Progenitor cell of endocrine pancreas (in vitro differentiated cells): ENCODE data around the gene TRPV4. TPM values are rescaled to one million over a fixed set of nuclear protein-coding genes. Genes with fewer than 3 reads are reported as not detected.

ENCODE experiments used
- DNase-seq: peaks from one replicate; pipeline ENCODE4 v3.0.0; 2021; ENCODE audit warnings: low spot score; ENCODE audit not compliant: unreplicated experiment
- H3K27ac Mint-ChIP-seq: 2 replicates; pipeline ENCODE4 v1.8.0; 2021; ENCODE audit warnings: mild to moderate bottlenecking, moderate library complexity, mixed read lengths
- H3K27me3 Mint-ChIP-seq: 2 replicates; pipeline ENCODE4 v1.8.0; 2021; ENCODE audit warnings: mixed read lengths
- H3K36me3 Mint-ChIP-seq: 2 replicates; pipeline ENCODE4 v1.8.0; 2022; ENCODE audit warnings: mixed read lengths; ENCODE audit not compliant: insufficient read depth
- H3K4me1 Mint-ChIP-seq: 2 replicates; pipeline ENCODE4 v1.8.0; 2021; ENCODE audit warnings: low read depth, mixed read lengths
- H3K4me3 Mint-ChIP-seq: 2 replicates; pipeline ENCODE4 v1.8.0; 2021; ENCODE audit warnings: low read depth, mild to moderate bottlenecking, moderate library complexity, mixed read lengths
- H3K9me3 Mint-ChIP-seq: 2 replicates; pipeline ENCODE4 v1.8.0; 2021; ENCODE audit warnings: low read depth, mixed read lengths
- CTCF ChIP-seq: fragments of 200-600 bp; sonication (generic); IDR thresholded peaks from one replicate; pipeline ENCODE4 v1.5.0; 2021; ENCODE audit warnings: antibody characterized with exemption, mild to moderate bottlenecking; ENCODE audit not compliant: unreplicated experiment
- total RNA-seq: library from RNA; stranded (reverse); gene quantifications from 2 replicates; pipeline ENCODE4 v1.2.1, GENCODE V29; 2021

The TRPV4 gene
- total RNA-seq, 1 donor from 2014 or later = 5.2 TPM

GRCh38 chr12:109756457-109756856 is 76.7 kb downstream of the TRPV4 start:
- Mint-ChIP-seq H3K36me3 (peaks cover 11% of the 10 kb centered on the region), H3K4me1 (peaks cover 15% of the 10 kb centered on the region), H3K4me3 (no peak overlapping the region), H3K27ac (no peak overlapping the region), H3K27me3 (no peaks in the 10 kb centered on the region), H3K9me3 (peaks cover 15% of the 10 kb centered on the region)
- DNase-seq = no peak
- no peak for TF ChIP-seq CTCF

- H3K27ac Mint-ChIP-seq = peak overlapping the region; percentile 46
- no peak for TF ChIP-seq CTCF
- peaks cover 11% of the 10 kb centered on the region for H3K36me3 Mint-ChIP-seq
- peaks cover 15% of the 10 kb centered on the region for H3K9me3 Mint-ChIP-seq
- H3K4me3 Mint-ChIP-seq = no peak overlapping the region
- no peaks in the 10 kb centered on the region for H3K27me3 Mint-ChIP-seq
- no peak for DNase-seq
- peaks cover 15% of the 10 kb centered on the region for H3K4me1 Mint-ChIP-seq
These were observed 79.2 kb downstream of the TRPV4 start for GRCh38 chr12:109753959-109754358.

GRCh38 chr12:109753054-109753401 is 80.2 kb downstream of the TRPV4 start:
- H3K4me3 Mint-ChIP-seq = no peak overlapping the region
- H3K27ac Mint-ChIP-seq = no peak overlapping the region
- no peak for DNase-seq
- H3K9me3 Mint-ChIP-seq = peaks cover 15% of the 10 kb centered on the region
- H3K36me3 Mint-ChIP-seq = peaks cover 11% of the 10 kb centered on the region
- no peaks in the 10 kb centered on the region for H3K27me3 Mint-ChIP-seq
- TF ChIP-seq CTCF = no peak
- peaks cover 15% of the 10 kb centered on the region for H3K4me1 Mint-ChIP-seq

GRCh38 chr12:109752117-109753053 is 80.8 kb downstream of the TRPV4 start:
- no peak for DNase-seq

More at GRCh38 chr12:109752117-109753053, 80.8 kb downstream of the TRPV4 start:
- Mint-ChIP-seq H3K9me3 (peaks cover 15% of the 10 kb centered on the region), H3K4me3 (no peak overlapping the region), H3K27me3 (no peaks in the 10 kb centered on the region), H3K4me1 (peaks cover 15% of the 10 kb centered on the region), H3K27ac (no peak overlapping the region), H3K36me3 (peaks cover 11% of the 10 kb centered on the region)
- no peak for TF ChIP-seq CTCF
